Stimulated activated CD4-positive, alpha-beta T cell treated with anti-CD3 and anti-CD28 coated beads, Interleukin-15, amount 100 ng/mL, for 24 hours (primary cell): ENCODE results near the gene DTX4.

Experiments used
- DNase-seq: peaks from one replicate; pipeline ENCODE4 v3.0.0-alpha.2; 2020

The DTX4 gene

DNA sequence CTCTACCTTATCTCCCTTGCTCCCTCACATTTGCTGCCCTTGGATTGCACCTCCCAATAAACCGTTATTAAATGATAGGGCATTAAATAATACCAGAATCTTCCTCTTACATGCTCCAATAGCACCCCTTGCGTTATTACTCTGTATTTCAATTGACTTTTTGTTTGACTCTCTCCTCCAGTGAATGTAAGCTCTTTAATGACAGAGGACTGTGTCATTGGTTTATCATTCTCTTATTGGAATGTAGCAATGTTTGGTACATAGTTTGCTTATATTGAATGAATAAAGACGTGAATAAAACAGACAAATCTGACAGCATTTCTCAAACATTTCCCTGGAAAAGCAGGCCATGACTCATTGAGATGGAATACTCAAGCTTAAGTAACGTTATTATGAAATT, 49.5 kb downstream of the DTX4 start:
- DNase-seq, result no peak

DNA sequence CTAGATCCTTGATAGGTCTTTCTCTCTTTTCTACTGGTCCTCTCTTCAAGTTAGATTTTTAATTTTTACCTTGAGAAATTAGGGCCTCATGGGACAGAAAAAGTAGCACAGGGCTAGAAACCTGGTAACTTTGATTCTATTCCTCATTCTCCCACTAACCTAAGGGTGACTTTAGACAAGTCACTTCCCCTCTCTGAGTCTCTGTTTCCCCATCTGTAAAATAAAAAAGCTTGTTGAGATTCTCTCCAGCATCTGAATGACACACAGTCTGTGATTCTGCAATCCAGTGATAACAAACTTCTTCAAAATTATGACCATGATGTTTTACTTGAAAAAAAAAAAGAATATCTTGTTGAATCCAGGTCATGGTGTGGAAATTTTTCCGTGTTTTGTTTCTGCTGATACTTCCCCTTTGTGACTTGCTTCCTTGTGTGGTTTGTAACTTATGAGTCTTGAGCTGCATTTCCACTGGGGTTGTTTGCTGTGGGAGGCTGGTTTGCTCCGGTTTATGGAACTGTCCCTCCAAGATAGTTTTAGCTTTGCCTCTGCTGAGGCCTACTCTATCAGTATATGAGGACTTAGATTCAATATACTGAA, 50.6 kb downstream of the DTX4 start:
- DNase-seq, result no peak

GRCh38 chr11:59223177-59223576, 51.2 kb downstream of the DTX4 start:
- DNase-seq, result no peak

GRCh38 chr11:59223611-59224010, 51.7 kb downstream of the DTX4 start:
- DNase-seq, result no peak

- DNase-seq, result no peak
Observed at GRCh38 chr11:59224351-59224928, 52.5 kb downstream of the DTX4 start.

DNA sequence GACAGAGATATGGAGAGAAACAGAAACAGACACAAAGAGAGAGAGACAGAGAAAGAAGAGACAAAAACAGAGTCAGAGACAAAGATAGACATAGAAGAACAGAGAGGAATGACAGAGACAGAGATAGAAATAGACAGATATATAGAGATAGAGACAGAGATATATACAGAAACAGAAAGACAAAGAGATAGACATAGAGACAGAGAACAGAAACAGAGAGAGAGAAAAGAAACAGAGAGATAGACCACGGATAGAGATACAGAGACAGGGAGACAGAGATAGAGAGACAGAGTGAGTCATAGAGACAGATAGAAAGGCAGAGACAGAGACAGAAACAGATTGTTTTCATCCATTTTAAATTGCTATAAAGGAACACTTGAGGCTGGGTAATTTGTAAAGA, 53.1 kb downstream of the DTX4 start:
- no peak for DNase-seq

- no peak for DNase-seq
Observed at GRCh38 chr11:59226396-59226795, 54.5 kb downstream of the DTX4 start.

- no peak for DNase-seq
Observed at GRCh38 chr11:59240322-59240721, 68.4 kb downstream of the DTX4 start.

DNA sequence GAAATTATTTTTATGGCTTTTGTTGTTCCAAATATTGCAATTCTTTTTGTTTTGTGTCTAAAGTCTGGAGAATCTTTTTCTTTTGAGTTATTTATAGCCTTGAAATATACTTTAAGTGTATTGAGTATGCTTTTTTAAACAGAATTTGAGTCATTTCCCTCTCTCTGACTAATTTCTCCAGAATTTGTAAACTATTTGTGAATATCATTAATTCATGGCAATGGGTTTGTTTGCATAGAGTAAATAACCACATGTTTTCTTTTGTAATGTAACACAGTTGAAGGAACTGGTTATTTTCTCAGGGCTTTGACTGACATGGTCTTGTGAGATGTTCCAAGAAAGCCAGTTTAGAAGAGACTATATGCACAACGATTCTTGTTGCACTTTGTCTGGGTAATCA, 71.7 kb downstream of the DTX4 start:
- no peak for DNase-seq

GRCh38 chr11:59247531-59248227, 75.7 kb downstream of the DTX4 start:
- DNase-seq, result no peak

- no peak for DNase-seq
Observed at GRCh38 chr11:59249535-59249934, 77.6 kb downstream of the DTX4 start.

DNA sequence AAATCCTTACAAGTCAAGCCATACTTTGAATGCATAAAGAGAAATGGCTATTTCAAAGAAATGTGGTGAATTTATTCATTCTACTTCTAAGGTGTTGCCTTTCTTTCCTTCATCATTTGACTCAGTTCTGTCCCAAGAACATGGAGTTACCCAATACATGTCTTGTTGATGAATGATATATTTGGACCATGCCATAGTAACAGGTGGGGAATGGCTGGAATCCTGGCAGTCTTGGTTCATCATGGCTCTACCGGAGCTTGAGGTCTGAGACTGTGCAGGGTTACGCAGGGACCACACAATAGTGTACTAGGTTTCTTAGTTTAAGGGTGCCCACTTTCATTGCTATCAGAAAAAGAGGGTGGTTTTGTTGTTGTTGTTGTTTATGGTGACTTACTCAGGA, 81.1 kb downstream of the DTX4 start:
- DNase-seq, result no peak

- DNase-seq, result no peak
Observed at GRCh38 chr11:59254286-59254685, 82.4 kb downstream of the DTX4 start.

DNA sequence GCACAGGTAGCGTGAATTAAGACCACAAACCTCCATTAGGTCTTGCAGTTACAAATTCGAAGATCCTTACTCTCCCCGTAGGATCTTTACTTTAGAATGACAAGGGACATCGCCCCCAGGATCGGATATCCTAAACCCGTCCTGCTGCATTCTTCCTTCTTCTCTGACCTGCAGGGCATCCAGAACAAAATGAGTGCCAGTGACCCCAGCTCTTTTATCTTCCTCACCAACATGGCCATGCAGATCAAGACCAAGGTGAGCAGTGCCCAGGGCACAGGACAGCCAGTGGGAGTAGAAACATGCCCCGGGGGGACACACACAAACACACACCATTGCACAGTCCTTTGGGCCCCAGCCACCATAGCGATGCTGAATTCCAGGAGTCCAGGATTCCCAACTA, 83.3 kb downstream of the DTX4 start:
- DNase-seq, result no peak
